KMS-11 (cell line): ENCODE measurements around the gene ZNF750.

ENCODE experiments used
- H2AFZ ChIP-seq: fragments of 200-600 bp; sonication (generic); 2 replicates; pipeline ENCODE4 v1.6.1; 2016; ENCODE audit warnings: antibody characterized with exemption, mixed run types, low read depth
- H3K27ac ChIP-seq: fragments of 200-600 bp; sonication (generic); 2 replicates; pipeline ENCODE4 v1.6.1; 2016; ENCODE audit warnings: mild to moderate bottlenecking, mixed run types
- H3K27me3 ChIP-seq: fragments of 200-600 bp; sonication (generic); 2 replicates; pipeline ENCODE4 v1.6.1; 2017; ENCODE audit warnings: mild to moderate bottlenecking, low read depth, mixed run types, moderate library complexity; ENCODE audit not compliant: insufficient read depth
- H3K36me3 ChIP-seq: fragments of 200-600 bp; sonication (generic); 2 replicates; pipeline ENCODE4 v1.6.1; 2017; ENCODE audit warnings: mild to moderate bottlenecking, mixed run types; ENCODE audit not compliant: insufficient read depth
- H3K4me1 ChIP-seq: fragments of 200-600 bp; sonication (generic); 2 replicates; pipeline ENCODE4 v1.6.1; 2016; ENCODE audit warnings: mild to moderate bottlenecking, low read depth, mixed run types; ENCODE audit not compliant: poor library complexity, severe bottlenecking
- H3K4me2 ChIP-seq: fragments of 200-600 bp; sonication (generic); 2 replicates; pipeline ENCODE4 v1.7.0; 2016; ENCODE audit warnings: mild to moderate bottlenecking, mixed run types
- H3K4me3 ChIP-seq: fragments of 200-600 bp; sonication (generic); IDR thresholded peaks from 2 replicates; pipeline ENCODE4 v1.6.1; 2017; ENCODE audit warnings: low read depth, low read length, mixed read lengths; ENCODE audit not compliant: insufficient read depth
- H3K79me2 ChIP-seq: fragments of 200-600 bp; sonication (generic); 2 replicates; pipeline ENCODE4 v1.6.1; 2016; ENCODE audit warnings: low read depth, mixed run types; ENCODE audit not compliant: insufficient read depth
- H3K9ac ChIP-seq: fragments of 200-600 bp; sonication (generic); 2 replicates; pipeline ENCODE4 v1.6.1; 2016; ENCODE audit warnings: mild to moderate bottlenecking, mixed run types
- H4K20me1 ChIP-seq: fragments of 200-600 bp; sonication (generic); 2 replicates; pipeline ENCODE4 v1.6.1; 2016; ENCODE audit warnings: mild to moderate bottlenecking, mixed run types; ENCODE audit not compliant: insufficient read depth
- CTCF ChIP-seq: fragments of 200-600 bp; sonication (generic); conservative IDR thresholded peaks from 2 replicates; pipeline ENCODE4 v1.6.1; 2017; ENCODE audit warnings: low read depth, mild to moderate bottlenecking, antibody characterized with exemption, low read length, moderate library complexity, mixed read lengths

ZNF750 gene

GRCh38 chr17:82871056-82871775, 31.4 kb upstream of the ZNF750 start:
- no peak overlapping the region for H3K4me2 ChIP-seq
- H3K36me3 ChIP-seq = no peaks in the 10 kb centered on the region; the same call in 1 of the 2 replicates

DNA sequence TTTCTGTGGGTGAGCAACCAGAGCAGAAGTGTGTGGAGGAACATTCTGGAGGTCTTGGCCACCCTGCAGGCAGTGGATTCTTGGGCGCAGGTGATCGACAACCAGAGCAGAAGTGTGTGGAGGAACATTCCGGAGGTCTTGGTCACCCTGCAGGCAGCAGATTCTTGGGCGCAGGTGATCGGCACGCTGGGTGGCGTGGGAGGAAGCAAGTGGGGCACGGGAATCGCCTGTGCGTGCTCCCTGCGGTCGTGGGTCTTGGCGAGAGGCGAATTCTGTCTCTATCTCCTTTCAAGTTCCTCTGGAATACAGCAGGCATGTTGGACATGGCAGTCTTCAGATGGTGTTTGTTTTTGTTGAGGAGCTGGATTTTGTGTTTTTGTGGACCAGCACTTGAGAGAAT, 30.7 kb upstream of the ZNF750 start:
- Histone ChIP-seq H3K27ac (no peak overlapping the region), H3K79me2 (peaks cover 15% of the 10 kb centered on the region; the same call in 1 of the 2 replicates), H4K20me1 (no peaks in the 10 kb centered on the region), H3K4me1 (peaks cover 24% of the 10 kb centered on the region), H3K4me3 (no peak overlapping the region), H3K27me3 (no peaks in the 10 kb centered on the region), H3K36me3 (no peaks in the 10 kb centered on the region; the same call in 1 of the 2 replicates), H3K9ac (no peak overlapping the region), H3K4me2 (no peak overlapping the region), H2AFZ (no peak overlapping the region)
- no peak for TF ChIP-seq CTCF

More at GRCh38 chr17:82871056-82871775, 31.4 kb upstream of the ZNF750 start:
- peaks cover 17% of the 10 kb centered on the region for H3K4me1 ChIP-seq
- H3K9ac ChIP-seq = no peak overlapping the region
- H3K27ac ChIP-seq = no peak overlapping the region
- no peak overlapping the region for H3K4me3 ChIP-seq
- no peak for TF ChIP-seq CTCF
- no peaks in the 10 kb centered on the region for H4K20me1 ChIP-seq
- H3K27me3 ChIP-seq = no peaks in the 10 kb centered on the region
- H2AFZ ChIP-seq = no peak overlapping the region
- peaks cover 15% of the 10 kb centered on the region; the same call in 1 of the 2 replicates for H3K79me2 ChIP-seq

- no peak for TF ChIP-seq CTCF
- H3K9ac ChIP-seq = no peak overlapping the region
- H3K4me2 ChIP-seq = no peak overlapping the region
- H2AFZ ChIP-seq = no peak overlapping the region
- H3K4me1 ChIP-seq = peaks cover 28% of the 10 kb centered on the region
- no peak overlapping the region for H3K4me3 ChIP-seq
- H3K36me3 ChIP-seq = no peaks in the 10 kb centered on the region; the same call in 1 of the 2 replicates
- no peaks in the 10 kb centered on the region for H4K20me1 ChIP-seq
- no peak overlapping the region for H3K27ac ChIP-seq
- no peaks in the 10 kb centered on the region for H3K27me3 ChIP-seq
- peaks cover 15% of the 10 kb centered on the region; the same call in 1 of the 2 replicates for H3K79me2 ChIP-seq
Measured at GRCh38 chr17:82870091-82870491, 30.3 kb upstream of the ZNF750 start.

DNA sequence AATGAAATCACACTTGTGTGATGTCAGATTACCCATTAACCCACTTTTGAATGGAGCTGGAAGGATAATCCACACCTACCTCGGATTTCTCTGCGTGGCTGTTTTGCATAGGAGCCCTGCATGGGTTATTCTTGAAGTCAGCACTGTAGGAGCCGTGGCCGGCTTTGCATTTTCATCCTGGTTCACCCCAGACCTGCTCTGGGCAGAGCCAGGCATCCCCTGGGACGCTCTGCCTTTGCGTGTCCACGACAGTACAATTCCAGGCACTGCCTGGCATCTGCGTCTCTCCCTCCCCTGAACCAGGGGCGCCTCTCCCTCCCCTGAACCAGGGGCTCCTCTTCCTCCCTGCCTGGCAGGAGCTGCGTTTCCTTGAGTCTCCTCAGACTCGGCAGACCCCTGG, 29.7 kb upstream of the ZNF750 start:
- Histone ChIP-seq H3K27ac (no peak overlapping the region), H4K20me1 (no peaks in the 10 kb centered on the region), H3K36me3 (no peaks in the 10 kb centered on the region; the same call in 1 of the 2 replicates), H3K4me3 (no peak overlapping the region), H3K4me1 (peaks cover 34% of the 10 kb centered on the region), H3K27me3 (no peaks in the 10 kb centered on the region), H3K9ac (no peak overlapping the region), H3K4me2 (no peak overlapping the region), H2AFZ (no peak overlapping the region), H3K79me2 (peaks cover 15% of the 10 kb centered on the region; the same call in 1 of the 2 replicates)
- TF ChIP-seq CTCF = no peak
